Glutamatergic neuron (in vitro differentiated cells): ENCODE data around the gene ZNF747. TPM values are rescaled to one million over a fixed set of nuclear protein-coding genes. Genes with fewer than 3 reads are reported as not detected.
"Not testable (repeated sequence)": the region's sequence is repeated elsewhere in the genome, so short reads cannot be mapped to it uniquely, and the experiment has no call there.

Source experiments
- DNase-seq: peaks from one replicate; pipeline ENCODE4 v3.0.0; 2022
- H3K27ac Mint-ChIP-seq: one replicate; pipeline ENCODE4 v1.8.0; 2020; ENCODE audit warnings: mild to moderate bottlenecking, mixed read lengths, inconsistent platforms; ENCODE audit not compliant: unreplicated experiment
- H3K27me3 Mint-ChIP-seq: one replicate; pipeline ENCODE4 v1.8.0; 2020; ENCODE audit warnings: mild to moderate bottlenecking, moderate library complexity, mixed read lengths, inconsistent platforms; ENCODE audit not compliant: unreplicated experiment
- H3K36me3 Mint-ChIP-seq: one replicate; pipeline ENCODE4 v1.8.0; 2020; ENCODE audit warnings: mild to moderate bottlenecking, mixed read lengths, inconsistent platforms; ENCODE audit not compliant: unreplicated experiment
- H3K4me1 Mint-ChIP-seq: one replicate; pipeline ENCODE4 v1.8.0; 2020; ENCODE audit warnings: mild to moderate bottlenecking, low read depth, mixed read lengths, inconsistent platforms; ENCODE audit not compliant: unreplicated experiment
- H3K4me3 Mint-ChIP-seq: one replicate; pipeline ENCODE4 v1.8.0; 2020; ENCODE audit warnings: mild to moderate bottlenecking, mixed read lengths, inconsistent platforms; ENCODE audit not compliant: unreplicated experiment
- H3K9me3 Mint-ChIP-seq: one replicate; pipeline ENCODE4 v1.8.0; 2020; ENCODE audit warnings: mild to moderate bottlenecking, moderate library complexity, mixed read lengths, inconsistent platforms; ENCODE audit not compliant: unreplicated experiment
- total RNA-seq: library from RNA; stranded (reverse); fragmentation: NEBNext Ultra II Directional; extraction: Animal tissue kit (Norgen Biotek cat#: 25700); gene quantifications from one replicate; pipeline ENCODE4 v1.2.1, GENCODE V29; 2021; ENCODE audit not compliant: unreplicated experiment
- TF ChIP-seq, protein P1 (sequence below): fragments of 200-600 bp; sonication (generic); IDR thresholded peaks from one replicate; pipeline ENCODE4 v1.5.0; 2021; ENCODE audit not compliant: partially characterized antibody, unreplicated experiment

ZNF747 gene
- total RNA-seq, 1 donor from 2014 or later: 15.1 TPM

DNA sequence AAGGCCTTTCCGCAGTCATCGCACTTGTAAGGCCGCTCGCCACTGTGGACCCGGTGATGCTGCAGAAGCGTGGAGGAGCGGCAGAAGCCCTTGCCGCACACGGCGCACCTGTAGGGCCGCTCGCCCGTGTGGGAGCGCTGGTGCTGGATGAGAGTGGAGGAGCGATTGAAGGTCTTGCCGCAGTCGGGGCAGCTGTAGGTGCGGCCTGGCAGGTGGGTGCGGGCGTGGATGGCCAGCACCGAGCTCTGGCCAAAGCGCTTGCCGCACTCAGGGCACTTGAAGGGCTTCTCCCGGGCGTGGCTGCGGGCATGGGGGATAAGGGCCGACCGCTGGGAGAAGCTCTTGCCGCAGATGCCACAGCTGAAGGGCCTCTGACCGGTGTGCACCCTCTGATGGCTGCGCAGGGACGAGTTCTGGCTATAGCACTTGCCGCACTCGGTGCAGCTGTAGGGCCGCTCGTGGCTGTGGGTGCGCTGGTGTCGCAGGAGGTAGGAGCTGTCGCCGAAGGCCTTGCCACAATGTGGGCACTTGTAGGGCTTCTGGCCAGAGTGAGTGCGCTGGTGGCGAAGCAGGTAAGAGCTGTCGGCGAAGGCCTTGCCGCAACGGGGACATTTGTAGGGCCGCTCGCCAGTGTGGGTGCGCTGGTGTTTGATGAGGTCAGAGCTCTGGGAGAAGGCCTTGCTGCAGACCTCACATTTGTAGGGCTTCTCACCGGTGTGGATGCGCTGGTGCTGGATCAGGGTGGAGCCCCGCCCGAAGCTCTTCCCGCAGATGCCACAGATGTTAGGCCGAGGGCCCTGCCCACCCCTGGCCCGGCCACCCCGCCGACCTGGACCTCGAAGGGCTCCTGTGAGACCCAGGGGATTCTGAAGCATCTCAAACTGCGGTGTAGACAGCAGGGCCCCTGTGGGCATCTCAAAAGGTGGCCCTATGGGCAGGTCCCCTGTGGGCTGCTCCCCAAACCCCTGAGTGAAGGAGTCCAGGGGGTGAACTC is 9.8 kb downstream of the ZNF747 start:
- H3K27me3 Mint-ChIP-seq: peaks cover 5% of the 10 kb centered on the region
- H3K4me3 Mint-ChIP-seq: no peak overlapping the region
- DNase-seq: no peak
- H3K36me3 Mint-ChIP-seq: no peaks in the 10 kb centered on the region
- peaks cover 10% of the 10 kb centered on the region for H3K4me1 Mint-ChIP-seq
- H3K9me3 Mint-ChIP-seq: peaks cover 9% of the 10 kb centered on the region
- TF ChIP-seq, protein P1, sequence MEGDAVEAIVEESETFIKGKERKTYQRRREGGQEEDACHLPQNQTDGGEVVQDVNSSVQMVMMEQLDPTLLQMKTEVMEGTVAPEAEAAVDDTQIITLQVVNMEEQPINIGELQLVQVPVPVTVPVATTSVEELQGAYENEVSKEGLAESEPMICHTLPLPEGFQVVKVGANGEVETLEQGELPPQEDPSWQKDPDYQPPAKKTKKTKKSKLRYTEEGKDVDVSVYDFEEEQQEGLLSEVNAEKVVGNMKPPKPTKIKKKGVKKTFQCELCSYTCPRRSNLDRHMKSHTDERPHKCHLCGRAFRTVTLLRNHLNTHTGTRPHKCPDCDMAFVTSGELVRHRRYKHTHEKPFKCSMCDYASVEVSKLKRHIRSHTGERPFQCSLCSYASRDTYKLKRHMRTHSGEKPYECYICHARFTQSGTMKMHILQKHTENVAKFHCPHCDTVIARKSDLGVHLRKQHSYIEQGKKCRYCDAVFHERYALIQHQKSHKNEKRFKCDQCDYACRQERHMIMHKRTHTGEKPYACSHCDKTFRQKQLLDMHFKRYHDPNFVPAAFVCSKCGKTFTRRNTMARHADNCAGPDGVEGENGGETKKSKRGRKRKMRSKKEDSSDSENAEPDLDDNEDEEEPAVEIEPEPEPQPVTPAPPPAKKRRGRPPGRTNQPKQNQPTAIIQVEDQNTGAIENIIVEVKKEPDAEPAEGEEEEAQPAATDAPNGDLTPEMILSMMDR: no peak
- H3K27ac Mint-ChIP-seq: no peak overlapping the region

DNA sequence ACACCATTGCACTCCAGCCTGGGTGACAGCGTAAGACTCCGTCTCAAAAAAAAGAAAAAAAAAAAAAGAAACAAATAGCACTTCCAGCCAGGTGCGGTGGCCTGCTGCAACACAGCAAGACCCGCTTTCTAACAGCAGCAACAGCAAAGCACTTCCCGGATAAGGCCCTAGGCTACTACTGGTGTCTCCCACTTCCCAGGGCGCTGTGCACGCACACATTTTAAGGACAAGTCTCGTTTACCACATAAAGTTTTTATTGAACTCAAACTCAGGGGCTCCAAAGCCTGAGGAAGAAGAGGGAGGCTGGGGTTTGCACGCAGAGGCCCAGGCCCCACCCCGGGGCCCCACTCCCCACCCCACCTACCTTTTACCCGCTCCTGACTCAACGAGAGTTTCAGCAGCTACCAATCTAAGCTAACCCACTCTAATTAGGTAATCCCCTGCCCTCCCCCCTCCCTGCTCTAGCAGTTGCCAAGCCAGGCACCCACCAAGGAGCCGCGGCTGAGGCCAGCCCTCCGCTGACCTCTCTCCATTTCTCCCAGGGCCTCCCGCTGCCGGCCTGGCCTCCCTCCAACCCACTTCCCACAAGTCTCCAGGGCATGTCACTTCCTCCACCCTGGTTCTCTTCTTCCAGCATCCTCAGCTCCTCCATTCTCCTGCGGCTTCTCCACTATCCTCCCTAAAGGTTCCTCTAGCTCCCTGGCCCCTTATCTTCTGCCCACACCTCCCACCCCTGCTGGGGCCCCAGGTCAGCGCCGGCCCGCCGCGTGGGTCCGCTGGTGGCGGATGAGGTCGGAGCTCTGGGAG is 10.7 kb downstream of the ZNF747 start:
- no peak for DNase-seq
- H3K4me3 Mint-ChIP-seq: no peak overlapping the region
- H3K36me3 Mint-ChIP-seq: no peaks in the 10 kb centered on the region
- peaks cover 10% of the 10 kb centered on the region for H3K4me1 Mint-ChIP-seq
- peaks cover 7% of the 10 kb centered on the region for H3K27me3 Mint-ChIP-seq
- H3K9me3 Mint-ChIP-seq: peaks cover 9% of the 10 kb centered on the region
- no peak overlapping the region for H3K27ac Mint-ChIP-seq
- TF ChIP-seq, protein P1: no peak

DNA sequence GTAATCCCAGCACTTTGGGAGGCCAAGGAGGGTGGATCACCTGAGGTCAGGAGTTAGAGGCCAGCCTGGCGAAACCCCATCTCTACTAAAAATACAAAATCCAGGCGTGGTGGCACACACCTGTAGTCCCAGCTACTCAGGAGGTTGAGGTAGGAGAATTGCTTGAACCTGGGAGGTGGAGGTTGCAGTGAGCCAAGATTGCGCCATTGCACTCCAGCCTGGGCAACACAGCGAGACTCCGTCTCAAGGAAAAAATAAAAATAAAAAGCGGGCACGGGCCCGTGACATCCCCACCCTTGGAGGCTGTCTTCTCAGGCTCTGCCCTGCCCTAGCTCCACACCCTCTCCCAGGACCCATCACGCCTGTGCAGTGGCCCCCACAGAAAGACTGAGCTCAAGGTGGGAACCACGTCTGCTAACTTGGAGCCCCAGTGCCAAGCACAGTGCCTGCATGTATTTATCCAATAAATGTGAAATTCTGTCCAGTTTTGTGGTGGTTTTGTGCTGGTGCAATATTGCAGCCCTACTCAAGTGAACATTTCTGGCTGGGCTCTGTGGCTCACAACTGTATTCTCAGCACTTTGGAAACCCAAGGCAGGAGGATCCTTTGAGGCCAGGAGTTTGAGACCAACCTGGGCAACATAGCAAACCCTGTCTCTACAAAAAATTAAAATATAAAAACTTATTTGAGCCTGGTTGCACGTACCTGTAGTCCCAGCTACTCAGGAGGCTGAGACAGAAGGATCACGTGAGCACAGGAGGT is 11.8 kb downstream of the ZNF747 start:
- H3K27me3 Mint-ChIP-seq, H3K36me3 Mint-ChIP-seq, H3K9me3 Mint-ChIP-seq, H3K4me3 Mint-ChIP-seq, H3K4me1 Mint-ChIP-seq, DNase-seq, H3K27ac Mint-ChIP-seq: not testable (repeated sequence)

DNA sequence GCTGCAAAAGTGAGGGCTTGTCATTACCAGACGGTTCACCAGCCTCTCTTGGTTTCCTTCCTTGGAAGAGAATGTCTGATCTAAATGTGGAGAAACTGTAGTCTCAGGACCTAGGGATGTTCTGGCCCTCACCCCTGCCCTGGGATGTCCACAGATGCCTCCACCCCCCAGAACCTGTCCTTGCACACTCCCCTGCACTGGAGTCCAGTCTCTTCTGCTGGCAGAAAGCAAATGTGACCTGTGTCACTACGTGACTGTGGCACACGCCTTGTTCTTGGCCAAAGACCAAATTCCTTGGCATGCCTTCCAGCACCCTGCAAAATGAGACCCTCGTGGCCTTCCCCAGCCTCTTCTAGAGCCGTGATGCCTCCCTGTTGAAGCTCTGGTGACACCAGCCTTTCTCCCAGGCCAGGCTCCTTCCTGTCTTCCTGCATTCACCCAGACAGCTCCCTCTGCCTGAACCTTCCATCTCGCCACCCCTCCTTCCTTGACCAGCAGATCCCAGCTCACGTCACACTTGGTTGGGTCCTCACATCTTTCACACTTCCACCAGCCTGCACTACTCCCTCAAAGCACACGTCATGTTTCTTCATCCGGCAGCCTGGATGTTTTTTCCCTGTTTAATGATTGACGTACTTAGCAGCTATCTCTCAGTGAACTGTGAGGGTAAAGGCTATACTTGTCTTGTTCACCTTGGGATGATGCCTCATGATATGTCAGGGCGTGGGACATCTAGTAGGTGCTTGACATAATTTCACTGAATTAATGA is 12.6 kb downstream of the ZNF747 start:
- Mint-ChIP-seq H3K4me1 (peaks cover 2% of the 10 kb centered on the region), H3K36me3 (no peaks in the 10 kb centered on the region), H3K27me3 (peaks cover 8% of the 10 kb centered on the region), H3K9me3 (peaks cover 5% of the 10 kb centered on the region), H3K4me3 (no peak overlapping the region), H3K27ac (no peak overlapping the region)
- no peak for DNase-seq
- TF ChIP-seq, protein P1: no peak
